Suprapubic skin (tissue), 4 donors: ENCODE results near the gene CYP2W1. TPM values are rescaled to one million over a fixed set of nuclear protein-coding genes. Genes with fewer than 3 reads are reported as not detected.
"Not testable (repeated sequence)": the region's sequence is repeated elsewhere in the genome, so short reads cannot be mapped to it uniquely, and the experiment has no call there.

Source experiments
- DNase-seq, 2 donors: peaks; one replicate each; pipeline ENCODE4 v3.0.0-alpha.2; 2019; ENCODE audit warnings: low spot score in 2 of 2
- H3K27ac ChIP-seq: fragments of 200-600 bp; sonication (generic); one replicate; pipeline ENCODE4 v1.5.1; 2019
- H3K27me3 ChIP-seq: fragments of 200-600 bp; sonication (generic); one replicate; pipeline ENCODE4 v1.5.1; 2019
- H3K36me3 ChIP-seq: fragments of 200-600 bp; sonication (generic); one replicate; pipeline ENCODE4 v1.5.1; 2019
- H3K4me1 ChIP-seq: fragments of 200-600 bp; sonication (generic); one replicate; pipeline ENCODE4 v1.5.1; 2019
- H3K4me3 ChIP-seq: fragments of 200-600 bp; sonication (generic); one replicate; pipeline ENCODE4 v1.5.1; 2019; ENCODE audit warnings: mild to moderate bottlenecking
- H3K9me3 ChIP-seq: fragments of 200-600 bp; sonication (generic); one replicate; pipeline ENCODE4 v1.5.1; 2019
- CTCF ChIP-seq, 2 donors: fragments of 200-600 bp in 1 of 2; fragments of 450-650 bp in 1 of 2; sonication (generic) in 1 of 2; IDR thresholded peaks; one replicate each; pipeline ENCODE4 v1.5.1; 2016 to 2019; ENCODE audit warnings: antibody characterized with exemption in 2 of 2, mild to moderate bottlenecking in 1 of 2, moderate library complexity in 1 of 2
- EP300 ChIP-seq: sonication (generic); formaldehyde crosslinking; IDR thresholded peaks from one replicate; pipeline ENCODE4 v1.6.1; 2017; ENCODE audit warnings: antibody characterized with exemption
- POLR2A ChIP-seq, 2 donors: fragments of 450-650 bp; IDR thresholded peaks; one replicate each; pipeline ENCODE4 v1.6.1; 2017; ENCODE audit warnings: antibody characterized with exemption in 2 of 2, mild to moderate bottlenecking in 2 of 2, moderate library complexity in 2 of 2
- POLR2AphosphoS5 ChIP-seq, 3 donors: sonication (generic); formaldehyde crosslinking; IDR thresholded peaks; one replicate each; pipeline ENCODE4 v1.6.1; 2017; ENCODE audit warnings: antibody characterized with exemption in 3 of 3
- WGBS: methylation state at CpG from one replicate; pipeline ENCODE4 v1.1.5; 2018; 5-methylcytosine and 5-hydroxymethylcytosine counted together
- total RNA-seq, 4 donors: library from RNA; depleted of rRNA; stranded (reverse); fragments of >200 nt; gene quantifications; one replicate each; pipeline ENCODE4 v1.1.0, GENCODE V29; 2016

The CYP2W1 gene
- total RNA-seq, 4 donors from 2014 or later = 13.3 to 20.8 (median 15.4) TPM

- 76% methylated on average over 10 of the region's 38 CpGs for WGBS
- Histone ChIP-seq H3K27ac (no peak overlapping the region), H3K4me1 (peaks cover 27% of the 10 kb centered on the region), H3K4me3 (no peak overlapping the region), H3K9me3 (no peaks in the 10 kb centered on the region), H3K27me3 (peaks cover 15% of the 10 kb centered on the region), H3K36me3 (peaks cover 30% of the 10 kb centered on the region)
- TF ChIP-seq CTCF (IDR thresholded peaks at IDR 0.05) = no peak
- no peak for TF ChIP-seq EP300
- no peak for TF ChIP-seq POLR2A (IDR thresholded peaks at IDR 0.05)
- no peak for TF ChIP-seq POLR2AphosphoS5 (IDR thresholded peaks at IDR 0.05)
- DNase-seq = peak in 1 of 2 donors; percentile 63
Measured at GRCh38 chr7:996079-996872, 13.3 kb downstream of the CYP2W1 start.

GRCh38 chr7:997404-998395, 14.7 kb downstream of the CYP2W1 start:
- Histone ChIP-seq H3K36me3 (peaks cover 30% of the 10 kb centered on the region), H3K9me3 (no peaks in the 10 kb centered on the region), H3K27ac (no peak overlapping the region), H3K27me3 (peaks cover 1% of the 10 kb centered on the region), H3K4me1 (peaks cover 14% of the 10 kb centered on the region), H3K4me3 (no peak overlapping the region)
- TF ChIP-seq POLR2AphosphoS5 (IDR thresholded peaks at IDR 0.05) (no peak), EP300 (no peak), CTCF (IDR thresholded peaks at IDR 0.05) (no peak), POLR2A (IDR thresholded peaks at IDR 0.05) (no peak)
- no peak for DNase-seq
- WGBS = 78% methylated on average over 25 of the region's 45 CpGs

- Histone ChIP-seq H3K27me3 (no peaks in the 10 kb centered on the region), H3K4me3 (no peak overlapping the region), H3K9me3 (no peaks in the 10 kb centered on the region), H3K36me3 (peaks cover 30% of the 10 kb centered on the region), H3K4me1 (peaks cover 5% of the 10 kb centered on the region), H3K27ac (no peak overlapping the region)
- TF ChIP-seq EP300 (no peak), POLR2A (IDR thresholded peaks at IDR 0.05) (no peak), CTCF (IDR thresholded peaks at IDR 0.05) (no peak), POLR2AphosphoS5 (IDR thresholded peaks at IDR 0.05) (no peak)
- no peak for DNase-seq
- WGBS = 88% methylated on average over 24 of the region's 28 CpGs
Measured at GRCh38 chr7:999149-999879, 16.3 kb downstream of the CYP2W1 start.

GRCh38 chr7:999941-1000935, 17.3 kb downstream of the CYP2W1 start:
- Histone ChIP-seq H3K27ac (no peak overlapping the region), H3K27me3 (no peaks in the 10 kb centered on the region), H3K36me3 (peaks cover 30% of the 10 kb centered on the region), H3K9me3 (no peaks in the 10 kb centered on the region), H3K4me1 (peaks cover 5% of the 10 kb centered on the region), H3K4me3 (no peak overlapping the region)
- no peak for DNase-seq
- WGBS = 84% methylated on average over 31 of the region's 52 CpGs
- no peak for TF ChIP-seq POLR2AphosphoS5 (IDR thresholded peaks at IDR 0.05)
- TF ChIP-seq EP300 = no peak
- TF ChIP-seq POLR2A (IDR thresholded peaks at IDR 0.05) = no peak
- no peak for TF ChIP-seq CTCF (IDR thresholded peaks at IDR 0.05)

GRCh38 chr7:1001069-1001770, 18.2 kb downstream of the CYP2W1 start:
- not testable (repeated sequence) for H3K9me3 ChIP-seq, H3K4me3 ChIP-seq, H3K4me1 ChIP-seq, H3K27me3 ChIP-seq, DNase-seq, H3K27ac ChIP-seq
- 83% methylated on average over 9 of the region's 14 CpGs for WGBS
- H3K36me3 ChIP-seq = peaks cover 26% of the 10 kb centered on the region

- H3K36me3 ChIP-seq = peaks cover 21% of the 10 kb centered on the region
- 98% methylated on average over 4 of the region's 4 CpGs for WGBS
- H3K9me3 ChIP-seq = not testable (repeated sequence)
Measured at GRCh38 chr7:1002026-1002425, 19.0 kb downstream of the CYP2W1 start.

GRCh38 chr7:1002445-1002844, 19.5 kb downstream of the CYP2W1 start:
- not testable (repeated sequence) for H3K27ac ChIP-seq, DNase-seq, H3K4me3 ChIP-seq, H3K9me3 ChIP-seq, H3K27me3 ChIP-seq, H3K4me1 ChIP-seq
- WGBS = 80% methylated on average over 2 of the region's 7 CpGs
- H3K36me3 ChIP-seq = peaks cover 22% of the 10 kb centered on the region

More at GRCh38 chr7:1002026-1002425, 19.0 kb downstream of the CYP2W1 start:
- not testable (repeated sequence) for H3K4me1 ChIP-seq, H3K4me3 ChIP-seq, H3K27me3 ChIP-seq, H3K27ac ChIP-seq, DNase-seq
